HG02884 (cell line): ENCODE measurements around the gene ICA1.
A peak's percentile ranks its signal among the peaks of the same experiment; 100 is the strongest.

Source experiments
- ATAC-seq: cut with Tn5 transposase; IDR thresholded peaks from one replicate; pipeline ENCODE4 v1.9.1; 2021; ENCODE audit warnings: mild to moderate bottlenecking, moderate library complexity; ENCODE audit not compliant: unreplicated experiment

Gene ICA1

GRCh38 chr7:8204339-8205030 is 57.5 kb downstream of the ICA1 start:
- no peak for ATAC-seq

GRCh38 chr7:8201846-8202441 is 60.0 kb downstream of the ICA1 start:
- ATAC-seq: no peak

- ATAC-seq: no peak
These were observed 61.2 kb downstream of the ICA1 start for GRCh38 chr7:8200717-8201116.

- no peak for ATAC-seq
These were observed 61.7 kb downstream of the ICA1 start for GRCh38 chr7:8200316-8200715.

- ATAC-seq: no peak
These were observed 63.8 kb downstream of the ICA1 start for GRCh38 chr7:8197994-8198698.

- no peak for ATAC-seq
These were observed 69.1 kb downstream of the ICA1 start for GRCh38 chr7:8192897-8193296.

- peak; percentile 66 for ATAC-seq
These were observed 71.7 kb downstream of the ICA1 start for GRCh38 chr7:8190119-8190895.

GRCh38 chr7:8189625-8190024 is 72.3 kb downstream of the ICA1 start:
- ATAC-seq: no peak

- ATAC-seq: no peak
These were observed 75.9 kb downstream of the ICA1 start for GRCh38 chr7:8185926-8186683.

GRCh38 chr7:8184221-8184620 is 77.7 kb downstream of the ICA1 start:
- no peak for ATAC-seq

- no peak for ATAC-seq
These were observed 82.5 kb downstream of the ICA1 start for GRCh38 chr7:8179486-8179885.

- no peak for ATAC-seq
These were observed 83.6 kb downstream of the ICA1 start for GRCh38 chr7:8178353-8178752.

GRCh38 chr7:8177109-8177933 is 84.6 kb downstream of the ICA1 start:
- ATAC-seq: peak; percentile 43

- peak; percentile 72 for ATAC-seq
These were observed 85.4 kb downstream of the ICA1 start for GRCh38 chr7:8176370-8177081.

- no peak for ATAC-seq
These were observed 86.0 kb downstream of the ICA1 start for GRCh38 chr7:8175929-8176369.

- no peak for ATAC-seq
These were observed 89.3 kb downstream of the ICA1 start for GRCh38 chr7:8172372-8173354.

GRCh38 chr7:8169171-8169570 is 92.8 kb downstream of the ICA1 start:
- ATAC-seq: no peak

- no peak for ATAC-seq
These were observed 93.6 kb downstream of the ICA1 start for GRCh38 chr7:8168336-8168735.
